Glutamatergic neuron (in vitro differentiated cells): ENCODE measurements around the gene LTBP2. TPM values are rescaled to one million over a fixed set of nuclear protein-coding genes. Genes with fewer than 3 reads are reported as not detected.

Experiments used
- DNase-seq: peaks from one replicate; pipeline ENCODE4 v3.0.0; 2022
- H3K27ac Mint-ChIP-seq: one replicate; pipeline ENCODE4 v1.8.0; 2020; ENCODE audit warnings: mild to moderate bottlenecking, mixed read lengths, inconsistent platforms; ENCODE audit not compliant: unreplicated experiment
- H3K27me3 Mint-ChIP-seq: one replicate; pipeline ENCODE4 v1.8.0; 2020; ENCODE audit warnings: mild to moderate bottlenecking, moderate library complexity, mixed read lengths, inconsistent platforms; ENCODE audit not compliant: unreplicated experiment
- H3K36me3 Mint-ChIP-seq: one replicate; pipeline ENCODE4 v1.8.0; 2020; ENCODE audit warnings: mild to moderate bottlenecking, mixed read lengths, inconsistent platforms; ENCODE audit not compliant: unreplicated experiment
- H3K4me1 Mint-ChIP-seq: one replicate; pipeline ENCODE4 v1.8.0; 2020; ENCODE audit warnings: mild to moderate bottlenecking, low read depth, mixed read lengths, inconsistent platforms; ENCODE audit not compliant: unreplicated experiment
- H3K4me3 Mint-ChIP-seq: one replicate; pipeline ENCODE4 v1.8.0; 2020; ENCODE audit warnings: mild to moderate bottlenecking, mixed read lengths, inconsistent platforms; ENCODE audit not compliant: unreplicated experiment
- H3K9me3 Mint-ChIP-seq: one replicate; pipeline ENCODE4 v1.8.0; 2020; ENCODE audit warnings: mild to moderate bottlenecking, moderate library complexity, mixed read lengths, inconsistent platforms; ENCODE audit not compliant: unreplicated experiment
- total RNA-seq: library from RNA; stranded (reverse); fragmentation: NEBNext Ultra II Directional; extraction: Animal tissue kit (Norgen Biotek cat#: 25700); gene quantifications from one replicate; pipeline ENCODE4 v1.2.1, GENCODE V29; 2021; ENCODE audit not compliant: unreplicated experiment
- TF ChIP-seq, protein P1 (sequence below): fragments of 200-600 bp; sonication (generic); IDR thresholded peaks from one replicate; pipeline ENCODE4 v1.5.0; 2021; ENCODE audit not compliant: partially characterized antibody, unreplicated experiment

Gene LTBP2
- total RNA-seq, 1 donor from 2014 or later, result 1.2 TPM

DNA sequence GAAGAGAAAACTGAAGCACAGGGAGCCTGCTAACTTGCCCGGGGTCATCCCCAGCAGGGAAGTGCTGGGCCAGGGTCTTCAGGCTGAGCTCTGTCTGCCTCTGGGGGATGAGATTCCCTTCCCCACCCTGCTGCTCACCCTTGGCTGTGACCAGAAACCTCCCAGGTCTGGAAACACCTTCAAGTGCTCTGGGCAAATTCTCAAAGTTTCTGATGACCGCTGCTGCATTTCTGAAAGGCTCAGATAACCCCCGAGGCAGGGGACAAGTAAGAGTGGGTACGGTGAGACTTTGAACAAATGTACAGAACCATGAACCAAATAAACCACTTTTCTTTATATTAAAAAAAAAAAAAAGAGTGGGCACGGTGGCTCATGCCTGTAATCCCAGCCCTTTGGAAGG is 41.3 kb downstream of the LTBP2 start:
- Mint-ChIP-seq H3K36me3 (no peaks in the 10 kb centered on the region), H3K27me3 (no peaks in the 10 kb centered on the region), H3K4me1 (peaks cover 9% of the 10 kb centered on the region), H3K9me3 (peaks cover 2% of the 10 kb centered on the region), H3K4me3 (no peak overlapping the region), H3K27ac (no peak overlapping the region)
- DNase-seq, result no peak
- TF ChIP-seq, protein P1, sequence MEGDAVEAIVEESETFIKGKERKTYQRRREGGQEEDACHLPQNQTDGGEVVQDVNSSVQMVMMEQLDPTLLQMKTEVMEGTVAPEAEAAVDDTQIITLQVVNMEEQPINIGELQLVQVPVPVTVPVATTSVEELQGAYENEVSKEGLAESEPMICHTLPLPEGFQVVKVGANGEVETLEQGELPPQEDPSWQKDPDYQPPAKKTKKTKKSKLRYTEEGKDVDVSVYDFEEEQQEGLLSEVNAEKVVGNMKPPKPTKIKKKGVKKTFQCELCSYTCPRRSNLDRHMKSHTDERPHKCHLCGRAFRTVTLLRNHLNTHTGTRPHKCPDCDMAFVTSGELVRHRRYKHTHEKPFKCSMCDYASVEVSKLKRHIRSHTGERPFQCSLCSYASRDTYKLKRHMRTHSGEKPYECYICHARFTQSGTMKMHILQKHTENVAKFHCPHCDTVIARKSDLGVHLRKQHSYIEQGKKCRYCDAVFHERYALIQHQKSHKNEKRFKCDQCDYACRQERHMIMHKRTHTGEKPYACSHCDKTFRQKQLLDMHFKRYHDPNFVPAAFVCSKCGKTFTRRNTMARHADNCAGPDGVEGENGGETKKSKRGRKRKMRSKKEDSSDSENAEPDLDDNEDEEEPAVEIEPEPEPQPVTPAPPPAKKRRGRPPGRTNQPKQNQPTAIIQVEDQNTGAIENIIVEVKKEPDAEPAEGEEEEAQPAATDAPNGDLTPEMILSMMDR, result no peak

DNA sequence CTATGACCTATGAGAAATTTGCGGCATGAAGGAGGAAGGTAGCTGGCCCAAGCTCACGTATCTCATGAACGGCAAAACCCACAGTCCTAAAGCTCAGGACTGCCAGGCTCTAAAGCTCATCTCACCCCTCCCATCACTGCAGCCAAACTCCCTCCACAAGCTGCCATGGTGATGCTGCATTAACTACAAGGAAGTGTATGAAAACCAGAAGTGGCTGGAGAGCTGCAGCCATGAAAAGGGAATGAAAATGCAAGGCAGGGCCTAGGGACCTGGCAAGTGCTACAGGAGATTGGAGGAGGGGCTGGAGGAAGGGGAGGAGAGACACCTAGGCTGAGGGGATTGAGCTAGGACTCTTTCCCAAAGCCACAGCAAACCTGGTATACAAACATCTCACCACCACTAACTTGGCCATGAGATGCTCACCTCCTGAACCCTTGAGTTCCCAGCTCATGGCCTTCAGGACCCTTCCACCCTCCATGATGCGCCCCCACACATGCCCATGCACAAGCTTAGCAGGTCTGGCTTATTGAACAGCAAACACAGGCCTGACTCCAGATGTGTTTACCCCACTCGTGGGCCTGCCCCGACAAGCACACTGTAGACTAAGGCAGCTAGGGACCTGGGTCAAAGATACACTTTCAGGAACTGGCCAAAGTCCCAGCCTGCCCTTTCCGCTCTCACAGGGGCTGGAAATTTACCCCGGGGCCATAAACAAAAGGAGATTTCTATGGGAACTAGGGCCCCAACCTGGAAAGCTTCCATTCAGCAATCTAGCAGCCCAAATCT is 42.0 kb downstream of the LTBP2 start:
- H3K36me3 Mint-ChIP-seq, result no peaks in the 10 kb centered on the region
- no peak overlapping the region for H3K4me3 Mint-ChIP-seq
- H3K27ac Mint-ChIP-seq, result no peak overlapping the region
- H3K9me3 Mint-ChIP-seq, result peaks cover 2% of the 10 kb centered on the region
- peaks cover 9% of the 10 kb centered on the region for H3K4me1 Mint-ChIP-seq
- TF ChIP-seq, protein P1, result no peak
- DNase-seq, result no peak
- no peaks in the 10 kb centered on the region for H3K27me3 Mint-ChIP-seq

DNA sequence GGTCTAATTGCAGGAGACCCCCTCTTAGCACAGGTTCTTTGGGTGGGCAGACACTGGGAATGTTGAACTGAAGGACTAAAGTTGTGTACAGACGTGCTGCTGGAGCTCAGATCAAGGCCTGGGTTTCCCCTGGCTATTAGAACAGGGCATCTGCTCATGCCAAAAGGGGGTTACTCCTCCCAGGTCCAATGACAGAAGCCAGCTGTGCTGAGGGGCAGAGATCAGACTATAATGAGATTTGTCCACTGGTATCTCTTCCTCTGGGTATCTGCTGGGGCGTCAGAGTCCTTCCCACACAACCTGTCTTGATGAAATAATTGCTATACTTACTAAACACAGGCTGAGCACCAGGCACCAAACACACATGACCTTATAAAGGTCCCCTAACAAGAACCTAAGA is 42.6 kb downstream of the LTBP2 start:
- no peaks in the 10 kb centered on the region for H3K27me3 Mint-ChIP-seq
- DNase-seq, result no peak
- no peak overlapping the region for H3K4me3 Mint-ChIP-seq
- no peak overlapping the region for H3K27ac Mint-ChIP-seq
- H3K4me1 Mint-ChIP-seq, result peaks cover 9% of the 10 kb centered on the region
- H3K9me3 Mint-ChIP-seq, result peaks cover 2% of the 10 kb centered on the region
- no peaks in the 10 kb centered on the region for H3K36me3 Mint-ChIP-seq
- TF ChIP-seq, protein P1, result no peak

DNA sequence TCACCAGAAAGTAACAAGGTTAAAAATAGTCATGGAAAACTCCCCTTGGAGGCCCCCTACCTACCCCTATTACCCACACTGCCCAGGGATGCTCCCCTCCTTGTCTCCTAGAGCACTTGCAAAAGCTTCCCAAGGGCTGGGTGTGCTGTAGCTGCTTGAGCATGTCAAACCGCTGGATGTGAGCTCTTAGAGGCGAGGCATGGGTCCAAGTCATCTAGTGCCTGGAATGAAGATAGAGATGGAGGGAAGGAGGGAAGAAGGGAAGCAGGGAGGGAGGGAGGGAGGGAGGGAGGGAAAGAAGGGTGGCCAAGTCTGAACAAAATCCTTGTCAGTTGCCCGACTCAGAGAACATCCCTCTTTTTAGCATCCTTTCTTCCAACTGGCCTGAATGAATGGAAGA is 43.1 kb downstream of the LTBP2 start:
- H3K36me3 Mint-ChIP-seq, result no peaks in the 10 kb centered on the region
- DNase-seq, result no peak
- H3K27me3 Mint-ChIP-seq, result no peaks in the 10 kb centered on the region
- H3K9me3 Mint-ChIP-seq, result peaks cover 2% of the 10 kb centered on the region
- no peak overlapping the region for H3K4me3 Mint-ChIP-seq
- H3K4me1 Mint-ChIP-seq, result peaks cover 9% of the 10 kb centered on the region
- TF ChIP-seq, protein P1, result no peak
- no peak overlapping the region for H3K27ac Mint-ChIP-seq

DNA sequence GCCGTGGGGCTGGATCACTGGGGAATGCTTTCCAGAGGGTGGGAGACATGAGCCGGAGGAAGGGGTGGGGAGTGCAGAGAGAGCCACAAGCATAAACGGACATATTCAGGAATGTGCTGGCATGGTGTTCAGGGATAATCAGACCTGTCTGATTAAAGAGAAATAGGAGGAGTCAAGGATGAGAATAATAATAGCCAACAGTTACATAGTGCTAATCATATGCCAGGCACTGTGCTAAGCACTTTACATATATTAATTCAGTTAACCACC is 43.7 kb downstream of the LTBP2 start:
- H3K27ac Mint-ChIP-seq, result no peak overlapping the region
- H3K4me3 Mint-ChIP-seq, result no peak overlapping the region
- H3K9me3 Mint-ChIP-seq, result peaks cover 2% of the 10 kb centered on the region
- no peaks in the 10 kb centered on the region for H3K27me3 Mint-ChIP-seq
- DNase-seq, result no peak
- TF ChIP-seq, protein P1, result no peak
- H3K4me1 Mint-ChIP-seq, result peaks cover 11% of the 10 kb centered on the region
- no peaks in the 10 kb centered on the region for H3K36me3 Mint-ChIP-seq
